ENCODE measurements around the gene RPS14. TPM values are rescaled to one million over a fixed set of nuclear protein-coding genes. Genes with fewer than 3 reads are reported as not detected.

RPS14 gene
- total and polyA plus RNA-seq, 2 donors: 3,141 to 4,031 TPM

DNA sequence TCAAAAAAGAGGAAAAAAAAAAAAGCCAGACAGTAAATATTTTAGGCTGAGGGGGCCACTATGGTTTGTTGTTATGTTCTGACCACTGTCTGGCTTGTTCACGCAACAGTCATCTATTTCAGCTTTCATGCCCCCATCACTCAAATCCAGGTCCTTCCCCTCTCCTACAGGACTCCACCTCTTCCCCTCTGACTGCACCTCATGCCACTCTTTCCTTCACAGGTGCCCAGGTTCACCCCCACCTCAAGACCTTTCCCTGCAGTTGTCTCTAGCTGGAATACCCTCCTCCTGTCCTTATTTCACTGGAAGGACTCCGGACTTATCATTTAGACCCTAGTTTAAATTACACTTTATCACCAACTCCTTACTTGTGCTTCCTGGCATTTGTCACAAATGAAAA lies 3.5 kb downstream of the RPS14 start:
- Histone ChIP-seq H3K4me1 (ENCODE audit: control insufficient read depth in 2 of 2, insufficient read depth in 2 of 2, low read length in 2 of 2) (peaks cover 12 to 16% of the 10 kb centered on the region in 2 donors), H3K27ac (ENCODE audit: low read depth in 1 of 2, low read length in 1 of 2) (no peak overlapping the region), H3K27me3 (ENCODE audit: control insufficient read depth in 2 of 2, insufficient read depth in 1 of 2, low read length in 1 of 2) (no peaks in the 10 kb centered on the region), H3K9me3 (ENCODE audit: control insufficient read depth in 2 of 2, insufficient read depth in 1 of 2, low read length in 1 of 2) (peaks cover 0 to 7% of the 10 kb centered on the region in 2 donors), H3K36me3 (ENCODE audit: control insufficient read depth in 2 of 2, insufficient read depth in 2 of 2, low read length in 1 of 2) (peaks cover 49 to 62% of the 10 kb centered on the region in 2 donors), H3K4me3 (ENCODE audit: low read length in 2 of 2) (no peak overlapping the region)
- no peak for DNase-seq (ENCODE audit: low read depth in 6 of 9, low spot score in 9 of 9)
- 96% methylated on average over 2 of the region's 2 CpGs for WGBS

DNA sequence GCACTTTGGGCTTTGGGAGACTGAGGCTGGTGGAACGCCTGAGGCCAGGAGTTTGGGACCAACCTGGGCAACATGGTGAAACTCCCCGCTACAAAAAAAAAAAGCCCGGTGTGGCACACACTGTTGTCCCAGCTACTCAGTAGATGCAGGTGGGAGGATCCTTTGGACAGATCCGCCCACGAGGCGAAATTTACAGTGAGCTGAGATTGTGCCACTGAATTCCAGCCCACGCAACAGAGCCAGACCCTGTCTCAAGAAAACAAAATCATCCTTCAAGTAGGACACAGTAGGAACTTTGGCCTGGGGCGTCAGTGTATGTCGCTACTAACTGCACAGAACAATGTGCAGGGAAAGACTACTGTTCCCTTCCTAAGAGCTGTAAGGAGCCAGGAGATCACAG lies 4.8 kb downstream of the RPS14 start:
- no peak for DNase-seq (ENCODE audit: low read depth in 6 of 9, low spot score in 9 of 9)
- Histone ChIP-seq H3K4me3 (ENCODE audit: low read length in 2 of 2) (no peak overlapping the region), H3K36me3 (ENCODE audit: control insufficient read depth in 2 of 2, insufficient read depth in 2 of 2, low read length in 1 of 2) (peaks cover 49 to 62% of the 10 kb centered on the region in 2 donors), H3K27me3 (ENCODE audit: control insufficient read depth in 2 of 2, insufficient read depth in 1 of 2, low read length in 1 of 2) (no peaks in the 10 kb centered on the region), H3K4me1 (ENCODE audit: control insufficient read depth in 2 of 2, insufficient read depth in 2 of 2, low read length in 2 of 2) (peaks cover 12 to 16% of the 10 kb centered on the region in 2 donors), H3K27ac (ENCODE audit: low read depth in 1 of 2, low read length in 1 of 2) (no peak overlapping the region), H3K9me3 (ENCODE audit: control insufficient read depth in 2 of 2, insufficient read depth in 1 of 2, low read length in 1 of 2) (no peaks in the 10 kb centered on the region)
- 92% methylated on average over 9 of the region's 9 CpGs for WGBS

DNA sequence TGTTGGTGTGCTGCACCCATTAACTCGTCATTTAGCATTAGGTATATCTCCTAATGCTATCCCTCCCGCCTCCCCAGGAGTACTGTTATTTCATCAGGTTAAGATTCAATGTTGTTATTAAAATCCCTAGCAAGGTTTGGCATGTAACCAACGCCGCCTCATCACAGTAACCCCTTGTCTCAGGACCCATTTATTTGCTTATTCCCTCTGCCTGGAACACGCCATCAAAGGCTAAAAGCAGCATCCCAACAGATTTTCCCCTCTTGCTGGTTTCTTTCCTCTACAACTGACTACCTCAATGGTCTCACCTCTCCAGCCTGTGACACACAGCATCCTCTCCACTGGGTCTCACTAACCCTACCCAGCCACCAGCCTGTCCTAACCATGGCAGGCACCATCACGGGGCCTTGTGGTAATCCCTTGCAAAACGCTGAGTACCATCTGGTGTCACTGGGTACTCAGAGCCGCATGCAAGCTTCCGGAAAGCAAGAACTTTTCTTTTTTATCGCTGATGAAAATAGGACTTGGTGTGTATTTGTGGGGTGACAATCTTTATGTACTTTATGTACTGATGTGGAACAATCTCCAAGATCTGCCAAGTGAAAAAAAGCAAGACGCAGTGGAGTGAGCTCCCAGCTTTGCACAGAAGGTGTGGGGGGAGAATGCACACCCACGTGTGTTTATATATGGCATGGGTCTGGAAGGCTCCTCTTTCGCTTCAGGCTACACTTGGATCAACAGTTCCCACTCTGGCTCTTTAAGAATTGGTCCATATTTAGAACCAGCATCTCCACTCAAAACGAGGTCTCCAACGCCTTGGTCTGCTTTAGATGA lies 6.1 kb downstream of the RPS14 start:
- Histone ChIP-seq H3K4me3 (ENCODE audit: low read length in 2 of 2) (no peak overlapping the region), H3K9me3 (ENCODE audit: control insufficient read depth in 2 of 2, insufficient read depth in 1 of 2, low read length in 1 of 2) (no peaks in the 10 kb centered on the region), H3K4me1 (ENCODE audit: control insufficient read depth in 2 of 2, insufficient read depth in 2 of 2, low read length in 2 of 2) (peaks cover 6 to 12% of the 10 kb centered on the region in 2 donors), H3K27me3 (ENCODE audit: control insufficient read depth in 2 of 2, insufficient read depth in 1 of 2, low read length in 1 of 2) (no peaks in the 10 kb centered on the region), H3K36me3 (ENCODE audit: control insufficient read depth in 2 of 2, insufficient read depth in 2 of 2, low read length in 1 of 2) (peaks cover 49 to 61% of the 10 kb centered on the region in 2 donors), H3K27ac (ENCODE audit: low read depth in 1 of 2, low read length in 1 of 2) (no peak overlapping the region)
- WGBS: 95% methylated on average over 15 of the region's 15 CpGs
- DNase-seq (ENCODE audit: low read depth in 6 of 9, low spot score in 9 of 9): no peak

DNA sequence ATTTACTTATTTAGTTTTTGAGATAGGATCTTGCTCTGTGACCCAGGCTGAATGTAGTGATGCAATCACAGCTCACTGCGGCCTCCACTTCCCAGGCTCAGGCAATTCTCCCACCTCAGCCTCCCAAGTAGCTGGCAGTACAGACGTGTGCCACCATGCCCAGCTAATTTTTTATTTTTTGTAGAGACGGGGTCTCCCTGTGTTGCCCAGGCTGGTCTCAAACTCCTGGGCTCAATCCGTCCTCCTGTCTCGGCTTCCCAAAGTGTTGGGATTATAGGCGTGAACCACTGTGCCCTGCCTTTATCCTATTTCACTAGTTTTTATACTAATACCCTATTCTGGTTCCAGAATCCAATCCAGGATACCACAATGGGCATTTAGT lies 6.8 kb downstream of the RPS14 start:
- H3K9me3 ChIP-seq (ENCODE audit: control insufficient read depth in 2 of 2, insufficient read depth in 1 of 2, low read length in 1 of 2): no peaks in the 10 kb centered on the region
- H3K36me3 ChIP-seq (ENCODE audit: control insufficient read depth in 2 of 2, insufficient read depth in 2 of 2, low read length in 1 of 2): peaks cover 49 to 54% of the 10 kb centered on the region in 2 donors
- H3K27me3 ChIP-seq (ENCODE audit: control insufficient read depth in 2 of 2, insufficient read depth in 1 of 2, low read length in 1 of 2): no peaks in the 10 kb centered on the region
- DNase-seq (ENCODE audit: low read depth in 6 of 9, low spot score in 9 of 9): no peak
- H3K4me1 ChIP-seq (ENCODE audit: control insufficient read depth in 2 of 2, insufficient read depth in 2 of 2, low read length in 2 of 2): peaks cover 0 to 4% of the 10 kb centered on the region in 2 donors
- H3K27ac ChIP-seq (ENCODE audit: low read depth in 1 of 2, low read length in 1 of 2): no peak overlapping the region
- WGBS: 95% methylated on average over 6 of the region's 6 CpGs
- H3K4me3 ChIP-seq (ENCODE audit: low read length in 2 of 2): no peak overlapping the region

DNA sequence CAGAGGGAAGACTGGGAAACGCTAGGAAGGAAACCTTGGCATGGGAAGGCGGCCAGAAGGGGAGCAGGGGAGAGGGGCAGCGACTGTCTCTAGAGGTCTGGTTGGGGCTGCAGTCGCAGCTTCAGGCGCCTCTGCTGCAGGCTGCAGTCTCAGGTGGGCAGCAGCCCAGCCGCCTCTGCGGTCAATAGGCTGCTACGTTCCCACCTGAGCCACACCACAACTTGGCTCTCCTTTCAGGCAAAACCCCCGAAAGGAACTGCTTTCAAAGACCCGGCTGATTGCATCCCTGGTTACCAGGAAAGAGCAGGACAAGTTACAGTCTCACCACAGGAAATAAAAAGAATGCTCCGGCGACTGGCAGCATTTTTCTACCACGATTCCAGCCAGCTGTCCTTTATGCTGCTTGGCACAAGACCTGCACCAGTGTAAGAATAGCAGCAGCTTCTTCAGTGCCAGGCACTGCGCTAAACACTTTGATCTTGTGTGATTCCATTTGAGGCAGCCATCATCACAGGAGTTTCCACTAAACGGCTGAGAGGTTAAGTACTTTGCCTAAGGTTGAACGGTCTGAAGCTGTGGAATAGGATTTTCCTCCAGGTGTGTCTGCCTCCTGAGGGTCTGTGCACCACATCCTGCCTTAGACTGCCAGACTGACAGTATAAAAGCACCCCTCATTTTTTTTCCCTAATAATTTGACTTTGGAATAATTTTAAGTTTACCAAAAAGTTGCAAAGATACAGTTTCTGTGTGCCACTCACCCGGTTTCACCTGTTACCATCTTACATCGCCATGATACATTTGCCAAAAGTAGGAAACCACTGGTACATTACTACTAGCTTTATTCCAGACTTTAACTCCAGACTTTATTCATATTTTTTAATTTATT lies 7.5 kb downstream of the RPS14 start:
- DNase-seq (ENCODE audit: low read depth in 6 of 9, low spot score in 9 of 9): no peak
- WGBS: 86% methylated on average over 18 of the region's 18 CpGs
- no peaks in the 10 kb centered on the region for H3K4me1 ChIP-seq (ENCODE audit: control insufficient read depth in 2 of 2, insufficient read depth in 2 of 2, low read length in 2 of 2)
- no peak overlapping the region for H3K4me3 ChIP-seq (ENCODE audit: low read length in 2 of 2)
- H3K27ac ChIP-seq (ENCODE audit: low read depth in 1 of 2, low read length in 1 of 2): no peak overlapping the region
- peaks cover 44 to 47% of the 10 kb centered on the region in 2 donors for H3K36me3 ChIP-seq (ENCODE audit: control insufficient read depth in 2 of 2, insufficient read depth in 2 of 2, low read length in 1 of 2)
- H3K9me3 ChIP-seq (ENCODE audit: control insufficient read depth in 2 of 2, insufficient read depth in 1 of 2, low read length in 1 of 2): no peaks in the 10 kb centered on the region
- H3K27me3 ChIP-seq (ENCODE audit: control insufficient read depth in 2 of 2, insufficient read depth in 1 of 2, low read length in 1 of 2): no peaks in the 10 kb centered on the region

DNA sequence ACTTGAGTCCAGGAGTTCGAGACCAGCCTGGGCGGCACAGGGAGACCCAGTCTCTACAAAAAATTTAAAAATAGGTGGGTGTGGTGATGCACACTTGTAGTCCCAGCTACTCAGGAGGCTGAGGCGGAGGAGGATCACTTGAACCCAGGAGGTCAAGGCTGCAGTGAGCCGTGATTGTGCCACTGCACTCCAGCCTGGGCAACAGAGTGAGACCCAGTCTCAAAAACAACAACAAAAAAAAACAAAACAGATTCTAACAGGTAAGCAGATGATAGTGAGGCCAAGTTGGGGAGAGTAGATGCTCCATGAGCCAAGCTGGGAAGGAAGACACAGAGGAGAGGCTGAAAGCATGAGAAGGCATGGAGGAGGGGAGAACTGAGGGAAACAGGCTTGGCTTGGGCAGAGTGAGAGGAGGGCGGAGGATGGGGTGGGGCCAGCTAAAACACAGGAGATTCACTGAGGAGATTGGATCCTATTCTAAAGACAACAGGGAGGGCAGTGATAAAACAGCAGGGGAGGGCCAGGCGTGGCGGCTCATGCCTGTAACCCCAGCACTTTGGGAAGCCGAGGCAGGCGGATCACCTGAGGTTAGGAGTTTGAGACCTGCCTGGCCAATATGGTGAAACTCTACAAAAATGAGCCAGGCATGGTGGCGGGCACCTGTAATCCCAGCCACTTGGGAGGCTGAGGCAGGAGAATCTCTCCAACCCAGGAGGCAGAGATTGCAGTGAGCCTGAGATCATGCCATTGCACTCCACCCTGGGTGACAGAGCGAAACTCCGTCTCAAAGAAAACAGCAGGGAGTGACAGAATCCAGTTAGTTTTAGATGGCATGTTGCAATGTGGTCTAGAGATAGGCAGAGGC lies 8.4 kb downstream of the RPS14 start:
- H3K36me3 ChIP-seq (ENCODE audit: control insufficient read depth in 2 of 2, insufficient read depth in 2 of 2, low read length in 1 of 2): peaks cover 36 to 38% of the 10 kb centered on the region in 2 donors
- no peaks in the 10 kb centered on the region for H3K27me3 ChIP-seq (ENCODE audit: control insufficient read depth in 2 of 2, insufficient read depth in 1 of 2, low read length in 1 of 2)
- H3K9me3 ChIP-seq (ENCODE audit: control insufficient read depth in 2 of 2, insufficient read depth in 1 of 2, low read length in 1 of 2): no peaks in the 10 kb centered on the region
- H3K4me1 ChIP-seq (ENCODE audit: control insufficient read depth in 2 of 2, insufficient read depth in 2 of 2, low read length in 2 of 2): peaks cover 0 to 4% of the 10 kb centered on the region in 2 donors
- H3K4me3 ChIP-seq (ENCODE audit: low read length in 2 of 2): no peak overlapping the region
- no peak for DNase-seq (ENCODE audit: low read depth in 6 of 9, low spot score in 9 of 9)
- 97% methylated on average over 12 of the region's 12 CpGs for WGBS
- no peak overlapping the region for H3K27ac ChIP-seq (ENCODE audit: low read depth in 1 of 2, low read length in 1 of 2)

DNA sequence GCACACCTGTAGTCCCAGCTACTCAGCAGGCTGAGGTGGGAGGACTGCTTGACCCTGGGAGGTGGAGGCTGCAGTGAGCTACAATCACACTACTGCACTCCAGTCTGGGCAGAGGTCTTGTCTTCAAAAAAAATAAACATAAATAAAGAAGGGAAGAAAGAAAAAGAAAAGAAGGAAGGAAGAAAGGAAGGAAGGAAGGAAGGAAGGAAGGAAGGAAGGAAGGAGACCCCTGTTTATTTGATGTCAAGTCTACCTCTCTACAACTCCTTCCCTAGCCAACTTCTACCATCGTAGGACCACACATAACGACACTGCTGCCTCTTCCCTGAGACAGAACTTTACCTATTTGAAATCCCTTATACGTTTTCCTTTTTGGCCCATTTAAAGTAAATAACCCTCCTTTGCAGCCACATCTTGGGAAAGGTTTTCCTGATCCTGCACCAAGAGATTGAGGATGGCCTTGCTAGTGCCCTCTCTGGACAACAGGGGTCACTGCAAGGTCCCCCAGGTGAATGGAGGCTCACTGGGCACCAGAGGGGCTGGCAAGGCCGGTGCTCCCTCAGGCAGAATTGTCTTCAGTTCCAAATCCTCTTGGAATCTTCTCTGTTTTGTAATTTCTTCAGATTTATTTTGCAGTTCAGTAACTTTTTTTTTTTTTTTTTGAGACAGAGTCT lies 10.5 kb downstream of the RPS14 start:
- peaks cover 14 to 17% of the 10 kb centered on the region in 2 donors for H3K36me3 ChIP-seq (ENCODE audit: control insufficient read depth in 2 of 2, insufficient read depth in 2 of 2, low read length in 1 of 2)
- peaks cover 0 to 9% of the 10 kb centered on the region in 2 donors for H3K4me1 ChIP-seq (ENCODE audit: control insufficient read depth in 2 of 2, insufficient read depth in 2 of 2, low read length in 2 of 2)
- DNase-seq (ENCODE audit: low read depth in 6 of 9, low spot score in 9 of 9): no peak
- whole genome bisulfite sequencing: 86% methylated on average over 4 of the region's 4 CpGs
- no peaks in the 10 kb centered on the region for H3K27me3 ChIP-seq (ENCODE audit: control insufficient read depth in 2 of 2, insufficient read depth in 1 of 2, low read length in 1 of 2)
- H3K9me3 ChIP-seq (ENCODE audit: control insufficient read depth in 2 of 2, insufficient read depth in 1 of 2, low read length in 1 of 2): no peaks in the 10 kb centered on the region
- no peak overlapping the region for H3K4me3 ChIP-seq (ENCODE audit: low read length in 2 of 2)
- no peak overlapping the region for H3K27ac ChIP-seq (ENCODE audit: low read depth in 1 of 2, low read length in 1 of 2)

DNA sequence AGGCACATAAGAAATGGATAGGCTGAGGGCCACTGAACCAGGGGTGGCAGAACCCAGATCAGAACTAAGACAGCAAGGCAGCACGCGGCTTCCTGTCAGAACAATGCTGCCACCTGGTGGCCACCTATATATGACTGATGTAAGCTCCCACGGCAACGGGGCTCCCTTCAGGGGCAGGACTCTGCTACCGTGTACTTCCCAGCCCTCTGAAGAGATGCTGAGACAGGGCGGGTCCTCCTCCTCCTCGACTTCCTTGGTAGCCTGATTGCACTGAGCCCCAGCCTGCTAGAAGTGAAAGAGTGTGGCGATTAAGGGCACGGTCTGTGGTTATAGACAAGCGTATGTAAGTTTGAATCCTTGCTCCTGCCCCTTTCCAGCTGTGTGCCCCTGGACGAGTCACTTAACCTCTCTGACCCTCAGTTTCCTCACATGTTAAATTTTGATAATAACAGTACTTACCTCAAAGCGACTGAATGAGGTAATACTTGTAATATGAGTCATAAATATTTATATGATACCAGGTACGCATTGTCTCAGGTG lies 13.3 kb downstream of the RPS14 start:
- DNase-seq (ENCODE audit: low read depth in 6 of 9, low spot score in 9 of 9): peak; percentile 68 to 94 (median 88)
- Histone ChIP-seq H3K27ac (ENCODE audit: low read depth in 1 of 2, low read length in 1 of 2) (no peak overlapping the region), H3K9me3 (ENCODE audit: control insufficient read depth in 2 of 2, insufficient read depth in 1 of 2, low read length in 1 of 2) (no peaks in the 10 kb centered on the region), H3K27me3 (ENCODE audit: control insufficient read depth in 2 of 2, insufficient read depth in 1 of 2, low read length in 1 of 2) (no peaks in the 10 kb centered on the region), H3K4me3 (ENCODE audit: low read length in 2 of 2) (no peak overlapping the region), H3K36me3 (ENCODE audit: control insufficient read depth in 2 of 2, insufficient read depth in 2 of 2, low read length in 1 of 2) (no peaks in the 10 kb centered on the region), H3K4me1 (ENCODE audit: control insufficient read depth in 2 of 2, insufficient read depth in 2 of 2, low read length in 2 of 2) (peaks cover 0 to 11% of the 10 kb centered on the region in 2 donors)
- 25% methylated on average over 13 of the region's 13 CpGs for WGBS
